Neural cell (in vitro differentiated cells): Measurements from ENCODE around the gene SERPINA3. TPM values are rescaled to one million over a fixed set of nuclear protein-coding genes. Genes with fewer than 3 reads are reported as not detected.
"Not testable (repeated sequence)": the region's sequence is repeated elsewhere in the genome, so short reads cannot be mapped to it uniquely, and the experiment has no call there.

Experiments used
- H2AFZ ChIP-seq: fragments of 200-600, 300-800 bp; sonication (generic), shearing (Covaris generic); 2 replicates; pipeline ENCODE4 v1.6.0; 2014; ENCODE audit warnings: low read depth, mild to moderate bottlenecking, antibody characterized with exemption, low read length, moderate library complexity
- H3F3A ChIP-seq: fragments of 200-600 bp; shearing (Covaris generic); 2 replicates; pipeline ENCODE4 v1.6.1; 2016; ENCODE audit warnings: mild to moderate bottlenecking, moderate library complexity, mixed read lengths, antibody characterized with exemption, low read length; ENCODE audit not compliant: insufficient read depth, poor library complexity, severe bottlenecking
- H3K27ac ChIP-seq: fragments of 200-600, 300-800 bp; sonication (generic), shearing (Covaris generic); 2 replicates; pipeline ENCODE4 v1.5.1; 2014; ENCODE audit warnings: mild to moderate bottlenecking, low read length, moderate library complexity
- H3K27me3 ChIP-seq: fragments of 300-800, 200-600 bp; sonication (generic), shearing (Covaris generic); 2 replicates; pipeline ENCODE4 v1.6.0; 2014; ENCODE audit warnings: mild to moderate bottlenecking, low read depth, low read length, moderate library complexity; ENCODE audit not compliant: insufficient read depth
- H3K36me3 ChIP-seq: fragments of 300-800, 200-600 bp; sonication (generic), shearing (Covaris generic); 2 replicates; pipeline ENCODE4 v1.5.1; 2014; ENCODE audit warnings: mild to moderate bottlenecking, antibody characterized with exemption, low read length, moderate library complexity; ENCODE audit not compliant: insufficient read depth
- H3K4me2 ChIP-seq: fragments of 300-800, 200-600 bp; sonication (generic), shearing (Covaris generic); 2 replicates; pipeline ENCODE4 v1.6.0; 2014; ENCODE audit warnings: mild to moderate bottlenecking, low read length
- H3K4me3 ChIP-seq: fragments of 300-800, 200-600 bp; sonication (generic), shearing (Covaris generic); 2 replicates; pipeline ENCODE4 v1.5.1; 2014; ENCODE audit warnings: mild to moderate bottlenecking, low read length, moderate library complexity
- H3K79me2 ChIP-seq: fragments of 200-600 bp; shearing (Covaris generic); replicated peaks from 2 replicates; pipeline ENCODE4 v1.6.0; 2014; ENCODE audit warnings: mild to moderate bottlenecking, low read length, moderate library complexity; ENCODE audit not compliant: insufficient read depth
- H3K9ac ChIP-seq: fragments of 300-800, 200-600 bp; sonication (generic), shearing (Covaris generic); 2 replicates; pipeline ENCODE4 v1.6.1; 2016; ENCODE audit warnings: mild to moderate bottlenecking, low read length, mixed read lengths
- H3K9me2 ChIP-seq: fragments of 200-600 bp; shearing (Covaris generic); 2 replicates; pipeline ENCODE4 v1.6.1; 2016; ENCODE audit warnings: mild to moderate bottlenecking, low read length, mixed read lengths; ENCODE audit not compliant: insufficient read depth
- H3K9me3 ChIP-seq: fragments of 200-600, 300-800 bp; sonication (generic), shearing (Covaris generic); 2 replicates; pipeline ENCODE4 v1.6.1; 2016; ENCODE audit warnings: mild to moderate bottlenecking, mixed run types, low read length, moderate library complexity, mixed read lengths
- H4K20me1 ChIP-seq: fragments of 200-600 bp; shearing (Covaris generic); 2 replicates; pipeline ENCODE4 v1.6.1; 2016; ENCODE audit warnings: mild to moderate bottlenecking, mixed run types; ENCODE audit not compliant: insufficient read depth
- EP300 ChIP-seq: fragments of 450-650 bp; conservative IDR thresholded peaks from 2 replicates; pipeline ENCODE4 v1.6.1; 2014; ENCODE audit warnings: antibody characterized with exemption, mild to moderate bottlenecking, moderate library complexity; ENCODE audit not compliant: poor library complexity, severe bottlenecking
- EZH2 ChIP-seq: fragments of 200-600, 300-800 bp; shearing (Covaris generic), sonication (generic); IDR thresholded peaks from 2 replicates; pipeline ENCODE4 v1.6.1; 2014; ENCODE audit warnings: antibody characterized with exemption, low read length, borderline replicate concordance, mild to moderate bottlenecking; ENCODE audit not compliant: insufficient read depth, poor library complexity, severe bottlenecking
- MXI1 ChIP-seq: fragments of 450-650 bp; conservative IDR thresholded peaks from 2 replicates; pipeline ENCODE4 v1.6.1; 2014; ENCODE audit warnings: antibody characterized with exemption, mild to moderate bottlenecking; ENCODE audit not compliant: poor library complexity, severe bottlenecking
- POLR2AphosphoS5 ChIP-seq: IDR thresholded peaks from 2 replicates; pipeline ENCODE4 v1.6.1; 2012
- RAD21 ChIP-seq: fragments of 450-650 bp; conservative IDR thresholded peaks from 2 replicates; pipeline ENCODE4 v1.6.1; 2014; ENCODE audit warnings: antibody characterized with exemption, mild to moderate bottlenecking, moderate library complexity
- SMC3 ChIP-seq: fragments of 450-650 bp; conservative IDR thresholded peaks from 2 replicates; pipeline ENCODE4 v1.6.1; 2014; ENCODE audit warnings: antibody characterized with exemption, mild to moderate bottlenecking, moderate library complexity; ENCODE audit not compliant: poor library complexity
- TAF1 ChIP-seq: IDR thresholded peaks from 2 replicates; pipeline ENCODE4 v1.6.1; 2012; ENCODE audit warnings: low read depth
- polyA plus RNA-seq: library from polyadenylated mRNA; depleted of rRNA; stranded (reverse); fragments of >200 nt; gene quantifications from 2 replicates; pipeline ENCODE4 v1.2.3, GENCODE V29; 2014
- TF ChIP-seq, protein P1 (sequence below): IDR thresholded peaks from 2 replicates; pipeline ENCODE4 v1.6.1; 2012; ENCODE audit warnings: borderline replicate concordance
- TF ChIP-seq, protein P2 (sequence below): fragments of 450-650 bp; IDR thresholded peaks from 2 replicates; pipeline ENCODE4 v1.5.1; 2014; ENCODE audit warnings: antibody characterized with exemption, mild to moderate bottlenecking, moderate library complexity; ENCODE audit not compliant: poor library complexity, severe bottlenecking

Gene SERPINA3
- polyA plus RNA-seq, 1 donor from 2014 or later = not detected

DNA sequence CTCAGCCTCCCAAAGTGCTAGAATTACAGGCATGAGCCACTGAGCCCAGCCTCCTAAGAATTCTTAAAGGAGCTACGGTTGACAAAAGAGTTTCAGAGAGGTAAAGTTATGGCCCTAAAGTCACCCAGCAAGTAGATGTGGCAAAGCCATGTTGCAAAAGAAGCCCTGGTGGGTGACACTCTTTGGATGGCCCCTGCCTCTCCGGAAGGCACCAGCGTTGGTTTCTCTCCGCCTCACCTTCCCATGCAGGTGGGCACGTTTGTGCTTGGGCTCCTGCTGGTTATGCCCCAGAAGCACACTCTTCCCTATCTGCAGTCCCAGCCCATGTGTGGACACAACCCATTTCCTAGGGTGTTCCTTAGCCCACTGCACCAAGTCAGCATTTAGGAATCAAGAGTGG lies 9.5 kb upstream of the SERPINA3 start:
- TF ChIP-seq MXI1 (no peak), TAF1 (no peak), RAD21 (no peak)
- H3K9me2 ChIP-seq = no peaks in the 10 kb centered on the region
- H3K27me3 ChIP-seq = no peaks in the 10 kb centered on the region
- H3K9ac ChIP-seq = no peak overlapping the region
- no peak overlapping the region for H3K4me2 ChIP-seq
- no peaks in the 10 kb centered on the region for H3K79me2 ChIP-seq
- H3K36me3 ChIP-seq = no peaks in the 10 kb centered on the region
- no peaks in the 10 kb centered on the region for H3F3A ChIP-seq
- H4K20me1 ChIP-seq = no peaks in the 10 kb centered on the region
- H3K27ac ChIP-seq = no peak overlapping the region
- H3K9me3 ChIP-seq = no peaks in the 10 kb centered on the region
- no peak overlapping the region for H2AFZ ChIP-seq
- no peak overlapping the region for H3K4me3 ChIP-seq

DNA sequence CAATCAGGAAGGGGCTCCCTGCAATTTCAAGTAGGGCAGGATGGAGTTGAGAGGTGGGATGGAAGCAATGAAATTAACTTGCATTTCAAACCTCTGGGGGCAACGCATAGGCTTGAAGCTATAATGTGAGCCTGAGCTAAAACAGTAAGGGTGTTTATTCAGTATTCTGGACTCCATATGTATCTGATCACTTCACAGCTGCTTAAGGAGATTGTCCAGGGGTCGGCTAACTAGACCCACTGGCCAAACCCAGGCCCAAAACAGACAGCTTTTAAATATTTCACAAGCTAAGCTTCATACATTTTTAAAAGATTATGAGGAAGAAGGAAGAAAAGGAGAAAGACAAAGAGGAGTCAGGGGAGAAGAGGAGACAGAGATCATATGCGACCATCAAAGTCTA lies 6.8 kb upstream of the SERPINA3 start:
- Histone ChIP-seq H3K9me2 (no peaks in the 10 kb centered on the region), H3K9ac (no peak overlapping the region), H3K4me3 (no peak overlapping the region), H3K9me3 (no peaks in the 10 kb centered on the region), H3K36me3 (no peaks in the 10 kb centered on the region), H3F3A (no peaks in the 10 kb centered on the region), H3K27me3 (no peaks in the 10 kb centered on the region), H2AFZ (no peak overlapping the region), H4K20me1 (no peaks in the 10 kb centered on the region), H3K79me2 (no peaks in the 10 kb centered on the region), H3K4me2 (no peak overlapping the region), H3K27ac (no peak overlapping the region)
- TF ChIP-seq, protein P1, sequence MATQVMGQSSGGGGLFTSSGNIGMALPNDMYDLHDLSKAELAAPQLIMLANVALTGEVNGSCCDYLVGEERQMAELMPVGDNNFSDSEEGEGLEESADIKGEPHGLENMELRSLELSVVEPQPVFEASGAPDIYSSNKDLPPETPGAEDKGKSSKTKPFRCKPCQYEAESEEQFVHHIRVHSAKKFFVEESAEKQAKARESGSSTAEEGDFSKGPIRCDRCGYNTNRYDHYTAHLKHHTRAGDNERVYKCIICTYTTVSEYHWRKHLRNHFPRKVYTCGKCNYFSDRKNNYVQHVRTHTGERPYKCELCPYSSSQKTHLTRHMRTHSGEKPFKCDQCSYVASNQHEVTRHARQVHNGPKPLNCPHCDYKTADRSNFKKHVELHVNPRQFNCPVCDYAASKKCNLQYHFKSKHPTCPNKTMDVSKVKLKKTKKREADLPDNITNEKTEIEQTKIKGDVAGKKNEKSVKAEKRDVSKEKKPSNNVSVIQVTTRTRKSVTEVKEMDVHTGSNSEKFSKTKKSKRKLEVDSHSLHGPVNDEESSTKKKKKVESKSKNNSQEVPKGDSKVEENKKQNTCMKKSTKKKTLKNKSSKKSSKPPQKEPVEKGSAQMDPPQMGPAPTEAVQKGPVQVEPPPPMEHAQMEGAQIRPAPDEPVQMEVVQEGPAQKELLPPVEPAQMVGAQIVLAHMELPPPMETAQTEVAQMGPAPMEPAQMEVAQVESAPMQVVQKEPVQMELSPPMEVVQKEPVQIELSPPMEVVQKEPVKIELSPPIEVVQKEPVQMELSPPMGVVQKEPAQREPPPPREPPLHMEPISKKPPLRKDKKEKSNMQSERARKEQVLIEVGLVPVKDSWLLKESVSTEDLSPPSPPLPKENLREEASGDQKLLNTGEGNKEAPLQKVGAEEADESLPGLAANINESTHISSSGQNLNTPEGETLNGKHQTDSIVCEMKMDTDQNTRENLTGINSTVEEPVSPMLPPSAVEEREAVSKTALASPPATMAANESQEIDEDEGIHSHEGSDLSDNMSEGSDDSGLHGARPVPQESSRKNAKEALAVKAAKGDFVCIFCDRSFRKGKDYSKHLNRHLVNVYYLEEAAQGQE = no peak
- TF ChIP-seq EZH2 = no peak
- TF ChIP-seq MXI1 = no peak
- TF ChIP-seq, protein P2, sequence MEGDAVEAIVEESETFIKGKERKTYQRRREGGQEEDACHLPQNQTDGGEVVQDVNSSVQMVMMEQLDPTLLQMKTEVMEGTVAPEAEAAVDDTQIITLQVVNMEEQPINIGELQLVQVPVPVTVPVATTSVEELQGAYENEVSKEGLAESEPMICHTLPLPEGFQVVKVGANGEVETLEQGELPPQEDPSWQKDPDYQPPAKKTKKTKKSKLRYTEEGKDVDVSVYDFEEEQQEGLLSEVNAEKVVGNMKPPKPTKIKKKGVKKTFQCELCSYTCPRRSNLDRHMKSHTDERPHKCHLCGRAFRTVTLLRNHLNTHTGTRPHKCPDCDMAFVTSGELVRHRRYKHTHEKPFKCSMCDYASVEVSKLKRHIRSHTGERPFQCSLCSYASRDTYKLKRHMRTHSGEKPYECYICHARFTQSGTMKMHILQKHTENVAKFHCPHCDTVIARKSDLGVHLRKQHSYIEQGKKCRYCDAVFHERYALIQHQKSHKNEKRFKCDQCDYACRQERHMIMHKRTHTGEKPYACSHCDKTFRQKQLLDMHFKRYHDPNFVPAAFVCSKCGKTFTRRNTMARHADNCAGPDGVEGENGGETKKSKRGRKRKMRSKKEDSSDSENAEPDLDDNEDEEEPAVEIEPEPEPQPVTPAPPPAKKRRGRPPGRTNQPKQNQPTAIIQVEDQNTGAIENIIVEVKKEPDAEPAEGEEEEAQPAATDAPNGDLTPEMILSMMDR = no peak
- TF ChIP-seq TAF1 = no peak
- no peak for TF ChIP-seq POLR2AphosphoS5
- no peak for TF ChIP-seq RAD21
- no peak for TF ChIP-seq EP300
- TF ChIP-seq SMC3 = no peak

DNA sequence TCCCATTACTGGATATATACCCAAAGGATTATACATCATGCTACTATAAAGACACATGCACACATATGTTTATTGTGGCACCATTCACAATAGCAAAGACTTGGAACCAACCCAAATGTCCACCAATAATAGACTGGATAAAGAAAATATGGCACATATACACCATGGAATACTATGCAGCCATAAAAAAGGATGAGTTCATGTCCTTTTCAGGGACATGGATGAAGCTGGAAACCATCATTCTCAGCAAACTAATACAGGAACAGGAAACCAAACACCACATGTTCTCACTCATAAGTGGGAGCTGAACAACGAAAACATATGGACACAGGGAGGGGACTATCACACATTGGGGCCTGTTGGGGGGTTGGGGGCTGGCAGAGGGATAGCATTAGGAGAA lies 3.2 kb upstream of the SERPINA3 start:
- H3K27me3 ChIP-seq, H3K36me3 ChIP-seq, H3K9me2 ChIP-seq, H3K9me3 ChIP-seq, H3K9ac ChIP-seq, H3K79me2 ChIP-seq, H3K27ac ChIP-seq, H2AFZ ChIP-seq, H3K4me2 ChIP-seq, H3F3A ChIP-seq, H4K20me1 ChIP-seq, H3K4me3 ChIP-seq: not testable (repeated sequence)
